ENCODE measurements around the gene ANKRD23. TPM values are rescaled to one million over a fixed set of nuclear protein-coding genes. Genes with fewer than 3 reads are reported as not detected.
"Not testable (repeated sequence)": the region's sequence is repeated elsewhere in the genome, so short reads cannot be mapped to it uniquely, and the experiment has no call there.

The ANKRD23 gene
- total RNA-seq (2022) (6.5 and 7.5 TPM in 2 replicates), Bru-seq, nascent RNA (percentile 51 among the genes with signal in this experiment), BruChase-seq, experiment 1, labeled RNA remaining after a 6-hour chase (percentile 59 among the genes with signal in this experiment), BruChase-seq, experiment 2, labeled RNA remaining after a 2-hour chase (percentile 65 among the genes with signal in this experiment)
- long read RNA-seq, partial matches to known transcripts: 0 of 11 reads
- long read RNA-seq, other reads (novel, unspliced or antisense): 11 of 11 reads

DNA sequence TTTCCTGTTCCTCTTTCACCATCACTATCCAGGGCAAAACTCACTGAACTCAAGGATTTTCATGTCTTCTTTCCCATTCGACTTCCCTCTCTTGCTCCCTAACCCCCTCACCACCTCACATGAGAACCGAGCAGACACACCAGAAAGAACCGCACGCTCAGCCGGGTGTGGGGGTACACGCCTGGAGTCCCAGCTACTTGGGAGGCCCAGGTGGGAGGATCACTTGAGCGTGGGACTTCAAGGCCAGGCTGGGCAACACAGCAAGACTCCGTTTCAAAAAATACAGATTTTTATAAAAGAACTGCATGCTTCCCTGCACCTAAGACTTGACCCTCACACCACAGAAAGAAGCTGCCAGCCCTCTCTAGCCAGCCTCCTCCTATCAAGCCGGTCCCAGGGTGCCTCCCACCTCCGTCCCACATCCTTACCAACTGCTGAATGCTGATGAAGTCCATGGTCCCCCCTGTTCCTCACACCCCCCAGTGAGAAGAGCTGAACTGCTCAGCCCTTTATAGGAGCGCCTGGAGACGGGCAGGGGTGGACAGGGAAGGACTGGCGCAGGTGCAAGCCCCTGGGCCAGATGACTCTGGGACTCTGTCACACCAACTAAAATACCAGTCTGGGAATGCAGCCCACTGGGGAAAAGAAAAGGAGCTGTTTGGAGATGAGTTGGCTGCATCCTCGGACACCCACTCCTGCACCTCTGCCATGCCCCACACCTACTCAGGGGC lies at the start of gene ANKRD23:
ANKRD23 (minus strand) TSS at position 484 of the 731 bp plus-strand sequence; CDS start at position 455, 29 bp downstream.
- CTCF ChIA-PET: interaction anchor here (1.2 kb wide), 1 partner anchor 14 kb away, joined by 3 read pairs; the partner anchor contains the start of gene ANKRD39
- BruUV-seq (replicated peaks): no TSS peak
- Mint-ChIP-seq H3K4me1 (ENCODE audit: low read depth, unreplicated experiment) (no peaks in the 10 kb centered on the region), H3K36me3 (ENCODE audit: insufficient read depth, unreplicated experiment) (peaks cover 22% of the 10 kb centered on the region), H3K4me3 (ENCODE audit: low read depth, unreplicated experiment) (no peak within 1 kb of the TSS), H3K9me3 (ENCODE audit: low read depth, unreplicated experiment) (no peaks in the 10 kb centered on the region), H3K27ac (ENCODE audit: unreplicated experiment) (no peak within 1 kb of the TSS), H3K27me3 (ENCODE audit: unreplicated experiment) (no peaks in the 10 kb centered on the region)
- TF ChIP-seq CTCF (IDR thresholded peaks at IDR 0.05; ENCODE audit: unreplicated experiment): no peak
- DNase-seq: no peak
- intact Hi-C loops (cut with micrococcal nuclease; ENCODE audit: unreplicated experiment): no loop called here

- Mint-ChIP-seq H3K27me3 (ENCODE audit: unreplicated experiment) (no peaks in the 10 kb centered on the region), H3K36me3 (ENCODE audit: insufficient read depth, unreplicated experiment) (no peaks in the 10 kb centered on the region), H3K9me3 (ENCODE audit: low read depth, unreplicated experiment) (no peaks in the 10 kb centered on the region), H3K4me3 (ENCODE audit: low read depth, unreplicated experiment) (no peak overlapping the region), H3K4me1 (ENCODE audit: low read depth, unreplicated experiment) (peaks cover 49% of the 10 kb centered on the region), H3K27ac (ENCODE audit: unreplicated experiment) (no peak overlapping the region)
- no peak for TF ChIP-seq CTCF (IDR thresholded peaks at IDR 0.05; ENCODE audit: unreplicated experiment)
- no TSS peak for BruUV-seq (replicated peaks)
- no peak for DNase-seq
- CTCF ChIA-PET: interaction anchor here (1.5 to 1.7 kb wide), 2 partner anchors 11 to 34 kb away, joined by 4 to 5 read pairs; partner anchors contain the start of gene ANKRD39
- intact Hi-C loops (cut with micrococcal nuclease; ENCODE audit: unreplicated experiment): no loop called here
Measured at GRCh38 chr2:96891591-96892333, 47.9 kb upstream of the ANKRD23 start.

DNA sequence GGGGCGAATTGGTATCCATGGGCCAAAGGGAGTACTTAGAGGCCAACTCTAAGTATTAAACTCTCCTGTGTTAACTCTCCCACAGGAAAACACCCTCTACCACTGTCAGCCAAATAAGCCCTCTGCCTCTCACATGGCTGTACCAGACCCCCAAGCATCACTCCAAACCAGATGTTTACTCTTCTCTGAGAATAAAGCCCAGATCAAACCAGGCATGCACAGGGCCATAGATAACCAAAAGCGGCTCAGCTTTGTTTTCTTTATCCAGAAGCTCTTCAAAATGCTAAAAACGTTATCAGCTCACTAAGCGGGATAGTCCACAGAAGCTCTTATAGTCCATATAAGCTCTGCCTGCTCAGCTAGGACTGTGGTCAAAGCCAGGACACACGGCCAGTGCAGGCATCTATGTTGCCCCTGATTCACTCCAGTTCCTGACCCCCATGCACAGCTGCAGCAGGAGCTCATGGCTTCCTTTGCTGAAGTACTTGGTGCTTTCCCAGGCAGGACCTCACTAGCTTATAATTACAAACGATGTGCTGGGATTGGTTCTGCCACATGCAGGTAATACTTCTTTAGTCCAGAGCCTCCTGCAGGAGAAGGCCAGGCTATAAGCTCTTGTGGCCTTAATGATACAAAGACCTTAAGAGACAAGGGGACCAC lies 47.0 kb upstream of the ANKRD23 start:
- CTCF ChIA-PET: interaction anchor here (0.7 to 1.7 kb wide), 4 partner anchors 11 to 141 kb away, joined by 3 to 5 read pairs (median 4); partner anchors contain the start of gene ANKRD39
- H3K4me3 Mint-ChIP-seq (ENCODE audit: low read depth, unreplicated experiment): no peak overlapping the region
- intact Hi-C loops (cut with micrococcal nuclease; ENCODE audit: unreplicated experiment): no loop called here
- peaks cover 47% of the 10 kb centered on the region for H3K4me1 Mint-ChIP-seq (ENCODE audit: low read depth, unreplicated experiment)
- no peaks in the 10 kb centered on the region for H3K27me3 Mint-ChIP-seq (ENCODE audit: unreplicated experiment)
- no peak overlapping the region for H3K27ac Mint-ChIP-seq (ENCODE audit: unreplicated experiment)
- no TSS peak for BruUV-seq (replicated peaks)
- no peak for TF ChIP-seq CTCF (IDR thresholded peaks at IDR 0.05; ENCODE audit: unreplicated experiment)
- no peaks in the 10 kb centered on the region for H3K36me3 Mint-ChIP-seq (ENCODE audit: insufficient read depth, unreplicated experiment)
- DNase-seq: no peak
- H3K9me3 Mint-ChIP-seq (ENCODE audit: low read depth, unreplicated experiment): no peaks in the 10 kb centered on the region

DNA sequence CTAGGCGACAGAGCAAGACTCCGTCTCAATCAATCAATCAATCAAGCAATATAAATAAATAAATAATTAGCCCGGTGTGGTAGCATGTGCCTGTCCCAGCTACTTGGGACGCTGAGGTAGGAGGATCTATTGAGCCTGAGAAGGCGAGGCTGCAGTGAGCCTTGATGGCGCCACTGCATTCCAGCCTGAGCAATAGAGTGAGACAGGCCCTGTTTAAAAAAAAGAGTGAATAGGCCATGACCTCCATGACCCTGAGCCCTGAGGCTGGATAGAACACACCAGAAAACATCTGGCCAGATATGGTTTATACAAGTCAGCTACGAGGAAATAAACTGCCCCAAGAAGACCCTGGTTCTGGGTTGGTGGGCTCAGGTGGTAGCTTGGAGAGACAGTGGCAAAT lies 46.4 kb upstream of the ANKRD23 start:
- no peak for DNase-seq
- CTCF ChIA-PET: interaction anchor here (1.7 kb wide), 1 partner anchor 10 kb away, joined by 4 read pairs; no protein-coding TSS in a partner anchor
- H3K27ac Mint-ChIP-seq (ENCODE audit: unreplicated experiment): no peak overlapping the region
- intact Hi-C loops (cut with micrococcal nuclease; ENCODE audit: unreplicated experiment): no loop called here
- no peaks in the 10 kb centered on the region for H3K9me3 Mint-ChIP-seq (ENCODE audit: low read depth, unreplicated experiment)
- no peak for TF ChIP-seq CTCF (IDR thresholded peaks at IDR 0.05; ENCODE audit: unreplicated experiment)
- H3K36me3 Mint-ChIP-seq (ENCODE audit: insufficient read depth, unreplicated experiment): no peaks in the 10 kb centered on the region
- no peak overlapping the region for H3K4me3 Mint-ChIP-seq (ENCODE audit: low read depth, unreplicated experiment)
- H3K4me1 Mint-ChIP-seq (ENCODE audit: low read depth, unreplicated experiment): peaks cover 41% of the 10 kb centered on the region
- H3K27me3 Mint-ChIP-seq (ENCODE audit: unreplicated experiment): no peaks in the 10 kb centered on the region
- BruUV-seq (replicated peaks): no TSS peak

GRCh38 chr2:96889502-96889901 lies 45.7 kb upstream of the ANKRD23 start:
- H3K4me3 Mint-ChIP-seq (ENCODE audit: low read depth, unreplicated experiment); H3K9me3 Mint-ChIP-seq (ENCODE audit: low read depth, unreplicated experiment); H3K27ac Mint-ChIP-seq (ENCODE audit: unreplicated experiment); H3K36me3 Mint-ChIP-seq (ENCODE audit: insufficient read depth, unreplicated experiment); BruUV-seq (replicated peaks); H3K27me3 Mint-ChIP-seq (ENCODE audit: unreplicated experiment); CTCF ChIA-PET; DNase-seq; intact Hi-C loops (cut with micrococcal nuclease; ENCODE audit: unreplicated experiment): not testable (repeated sequence)
- H3K4me1 Mint-ChIP-seq (ENCODE audit: low read depth, unreplicated experiment): peaks cover 41% of the 10 kb centered on the region
